ENCODE data around the gene SLC12A3. TPM values are rescaled to one million over a fixed set of nuclear protein-coding genes. Genes with fewer than 3 reads are reported as not detected.
"Not testable (repeated sequence)": the region's sequence is repeated elsewhere in the genome, so short reads cannot be mapped to it uniquely, and the experiment has no call there.

Gene SLC12A3
- polyA plus RNA-seq, 10 donors = 0.05 to 0.11 (median 0.10) TPM; not detected in 7

DNA sequence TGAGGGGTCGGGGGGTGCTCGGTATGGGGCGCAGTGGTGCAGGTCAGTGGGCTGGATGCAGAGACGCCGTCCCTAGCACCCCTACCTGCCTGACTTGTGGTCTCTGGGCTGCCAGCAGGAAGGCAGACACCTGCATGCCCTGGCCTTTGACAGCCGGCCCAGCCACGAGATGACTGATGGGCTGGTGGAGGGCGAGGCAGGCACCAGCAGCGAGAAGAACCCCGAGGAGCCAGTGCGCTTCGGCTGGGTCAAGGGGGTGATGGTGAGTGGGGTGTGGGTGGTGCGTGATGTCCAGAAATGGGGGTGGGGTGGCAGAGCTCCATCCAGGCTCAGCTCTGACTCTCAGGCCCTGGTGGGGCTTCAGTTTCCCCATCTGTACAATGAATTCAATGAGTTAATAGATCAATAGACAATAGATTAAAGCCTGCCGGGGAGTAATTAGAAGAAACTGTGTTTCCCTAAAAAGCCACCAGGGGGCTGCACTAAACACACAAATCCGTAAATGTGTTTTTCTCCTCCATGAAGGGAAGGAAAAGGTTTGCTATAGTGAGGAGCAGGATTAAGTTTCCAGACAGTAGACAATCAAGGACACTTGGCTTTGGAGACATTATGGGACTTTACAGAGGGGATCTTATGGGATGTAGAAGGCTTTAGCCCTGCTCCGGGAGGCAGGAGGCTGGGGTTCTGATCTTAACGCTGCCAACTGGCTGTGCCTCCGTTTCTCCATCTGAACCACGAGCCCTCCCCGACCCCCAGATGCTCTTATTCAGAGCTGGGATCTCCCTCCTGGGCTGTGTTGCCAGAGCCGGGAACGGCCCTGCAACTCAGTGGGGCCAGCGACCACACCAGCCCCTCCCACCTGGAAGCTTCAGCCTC lies 2.2 kb downstream of the SLC12A3 start:
- DNase-seq = peak; percentile 60 to 80 (median 65)

GRCh38 chr16:56868175-56868574 lies 3.2 kb downstream of the SLC12A3 start:
- no peak for DNase-seq

- not testable (repeated sequence) for DNase-seq
Observed at GRCh38 chr16:56868766-56869165, 3.8 kb downstream of the SLC12A3 start.

DNA sequence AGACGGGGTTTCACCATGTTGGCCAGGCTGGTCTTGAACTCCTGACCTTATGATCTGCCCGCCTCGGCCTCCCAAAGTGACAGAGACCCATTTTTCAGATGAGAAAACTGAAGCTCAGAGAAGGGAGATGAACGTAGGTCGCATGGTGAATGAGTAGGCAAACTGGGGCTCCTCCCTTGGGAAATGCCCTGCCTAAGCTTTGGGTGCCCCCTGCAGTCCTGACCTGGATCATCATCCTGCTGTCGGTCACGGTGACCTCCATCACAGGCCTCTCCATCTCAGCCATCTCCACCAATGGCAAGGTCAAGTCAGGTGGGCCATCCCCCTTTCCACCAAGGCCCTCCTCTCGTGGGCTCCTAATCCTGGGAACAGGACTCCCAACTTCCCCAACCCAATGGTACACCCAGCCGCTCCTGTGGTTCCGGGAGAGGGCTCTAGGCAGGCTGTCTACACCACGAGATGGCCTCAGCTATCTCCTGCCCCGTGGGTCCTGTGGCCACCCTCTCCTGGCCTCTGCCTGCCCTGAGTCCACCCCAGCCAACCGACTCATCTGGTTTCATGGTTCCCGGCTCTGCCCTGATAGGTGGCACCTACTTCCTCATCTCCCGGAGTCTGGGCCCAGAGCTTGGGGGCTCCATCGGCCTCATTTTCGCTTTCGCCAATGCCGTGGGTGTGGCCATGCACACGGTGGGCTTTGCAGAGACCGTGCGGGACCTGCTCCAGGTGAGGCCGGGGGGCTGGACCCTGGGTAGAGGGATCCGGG lies 4.7 kb downstream of the SLC12A3 start:
- no peak for DNase-seq

DNA sequence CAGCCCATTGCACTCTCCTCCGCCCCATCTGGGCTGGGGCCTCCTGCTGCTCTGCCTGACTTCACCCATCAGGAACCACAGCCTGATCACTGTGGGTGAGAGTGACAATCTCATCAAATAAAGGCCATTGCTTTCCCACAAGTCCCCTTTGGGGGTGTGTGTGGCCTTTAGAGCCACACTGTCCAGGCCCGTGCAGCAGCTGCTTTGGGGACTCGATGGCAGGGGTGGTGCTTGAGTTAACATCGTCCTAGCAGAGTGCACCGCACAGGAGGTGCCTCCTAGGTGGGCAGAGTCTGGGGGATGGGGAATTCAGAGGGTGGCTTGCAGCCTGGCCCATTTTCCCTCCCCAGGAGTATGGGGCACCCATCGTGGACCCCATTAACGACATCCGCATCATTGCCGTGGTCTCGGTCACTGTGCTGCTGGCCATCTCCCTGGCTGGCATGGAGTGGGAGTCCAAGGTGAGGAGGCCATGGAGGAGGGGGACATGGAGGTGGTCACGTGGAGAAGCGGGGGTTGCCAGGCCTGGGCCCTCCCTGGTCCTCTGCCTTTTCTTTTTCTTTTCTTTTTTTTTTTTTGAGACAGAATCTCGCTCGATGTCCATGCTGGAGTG lies 5.4 kb downstream of the SLC12A3 start:
- no peak for DNase-seq

DNA sequence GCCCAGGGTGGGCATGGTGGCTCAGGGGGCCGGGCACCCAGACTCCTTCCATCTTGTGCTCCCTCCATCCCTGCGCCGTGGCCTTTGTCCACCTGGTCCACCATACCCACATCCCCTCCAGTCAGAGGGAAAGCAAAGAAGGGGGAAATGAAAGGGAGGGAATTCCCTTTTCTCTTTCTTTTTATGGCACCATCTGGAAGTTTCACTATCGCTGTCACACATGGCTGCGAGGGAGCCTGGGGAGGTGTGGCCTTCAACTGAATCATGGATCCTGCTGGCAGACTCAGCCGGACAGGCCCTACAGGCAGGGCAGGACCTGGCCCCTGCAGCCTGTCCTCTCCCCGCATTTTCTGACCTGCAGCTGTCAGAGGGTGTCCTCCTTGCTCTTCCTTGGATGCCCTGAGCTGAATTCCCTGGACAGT lies 6.2 kb downstream of the SLC12A3 start:
- peak in 1 of 3 donors; percentile 34 for DNase-seq

- DNase-seq = peak in 1 of 3 donors; percentile 25
Observed at GRCh38 chr16:56872863-56873391, 7.9 kb downstream of the SLC12A3 start.

DNA sequence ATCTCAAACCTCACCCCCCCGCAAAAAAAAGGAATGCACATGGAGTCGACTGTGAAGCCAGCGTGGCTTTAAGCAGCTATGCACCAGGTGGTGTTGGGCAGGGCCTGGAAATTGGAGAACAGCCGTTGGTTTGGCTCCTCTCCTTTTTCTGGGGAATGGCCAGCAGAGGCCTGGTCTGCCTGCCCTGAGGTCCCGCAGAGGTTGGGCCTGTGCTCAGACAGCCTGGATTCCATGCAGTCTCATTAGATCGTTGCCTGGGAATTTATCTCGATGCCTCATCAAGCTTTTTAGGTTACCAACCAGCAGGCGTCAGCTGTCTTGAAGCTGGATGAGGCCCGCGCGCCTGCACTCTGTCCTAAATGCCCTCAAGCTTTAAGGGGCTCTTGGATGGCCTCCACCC lies 9.8 kb downstream of the SLC12A3 start:
- DNase-seq = peak; percentile 26 to 68 (median 51)

DNA sequence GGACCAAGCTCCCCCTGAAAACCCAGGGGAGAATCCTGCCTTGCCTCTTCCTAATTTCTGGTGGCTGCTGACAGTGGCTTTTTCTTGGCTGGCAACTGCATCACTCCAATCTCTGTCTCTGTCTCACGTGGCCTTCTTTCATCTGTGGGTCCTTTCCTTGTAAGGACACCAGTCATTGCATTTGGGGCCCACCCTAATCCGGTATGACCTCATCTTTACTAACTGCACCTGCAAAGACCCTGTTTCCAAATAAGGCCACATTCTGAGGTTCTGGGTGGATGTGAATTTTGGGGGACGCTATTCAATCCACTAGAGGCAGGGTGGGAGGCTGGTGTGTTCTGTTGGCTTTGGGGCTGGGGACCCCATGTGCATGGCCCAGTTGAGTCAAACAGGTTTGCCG lies 11.0 kb downstream of the SLC12A3 start:
- no peak for DNase-seq

DNA sequence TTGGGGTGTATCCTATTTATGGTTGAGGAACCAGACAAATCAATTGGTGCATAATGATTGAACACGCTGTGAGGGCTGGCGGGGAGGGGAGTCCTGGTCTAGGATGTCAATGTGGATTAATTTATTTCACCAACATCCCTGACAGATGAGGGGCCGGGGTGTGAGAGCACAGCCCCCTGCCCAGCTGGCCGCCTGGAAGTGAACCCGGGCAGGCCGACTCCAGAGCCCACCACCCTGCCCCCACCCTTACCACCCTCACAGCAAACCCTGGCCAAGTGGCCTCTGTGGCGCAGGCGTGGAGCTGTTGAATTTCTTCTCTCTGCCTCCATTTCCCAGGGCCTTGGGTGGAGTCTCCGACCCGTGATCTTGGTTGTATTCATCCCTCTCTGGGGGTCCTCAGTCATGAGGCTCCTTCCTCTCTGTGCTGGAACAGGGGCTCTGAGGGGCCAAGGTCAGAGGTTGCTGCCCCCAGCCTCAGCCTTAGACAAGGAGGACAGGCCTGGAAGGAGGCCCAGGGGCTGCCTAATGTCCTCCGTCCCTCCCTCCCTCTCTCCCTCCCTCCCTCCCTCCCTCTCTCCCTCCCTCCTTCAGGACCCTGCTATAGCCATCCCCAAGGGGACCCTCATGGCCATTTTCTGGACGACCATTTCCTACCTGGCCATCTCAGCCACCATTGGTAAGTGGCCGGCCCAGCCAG lies 12.6 kb downstream of the SLC12A3 start:
- DNase-seq = no peak

- DNase-seq = no peak
Observed at GRCh38 chr16:56878282-56878854, 13.4 kb downstream of the SLC12A3 start.

DNA sequence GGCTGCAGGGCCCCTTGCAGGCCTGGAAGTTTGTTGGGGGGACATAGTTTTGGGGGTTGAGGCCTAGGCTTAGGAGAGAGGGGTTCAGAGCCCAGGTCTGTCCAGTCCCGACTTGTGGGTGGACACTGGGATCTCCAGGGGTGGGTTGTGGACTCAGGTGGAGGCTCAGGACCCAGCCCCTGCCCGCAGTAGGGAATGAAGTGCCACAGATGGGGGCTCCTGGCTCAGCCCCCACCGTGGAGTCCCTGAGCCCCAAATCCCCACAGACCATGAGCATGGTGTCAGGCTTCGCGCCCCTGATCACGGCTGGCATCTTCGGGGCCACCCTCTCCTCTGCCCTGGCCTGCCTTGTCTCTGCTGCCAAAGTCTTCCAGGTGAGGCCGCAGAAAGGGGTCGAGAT lies 14.3 kb downstream of the SLC12A3 start:
- no peak for DNase-seq

GRCh38 chr16:56880176-56880575 lies 15.2 kb downstream of the SLC12A3 start:
- no peak for DNase-seq

GRCh38 chr16:56880685-56881084 lies 15.7 kb downstream of the SLC12A3 start:
- no peak for DNase-seq

- DNase-seq = no peak
Observed at GRCh38 chr16:56882077-56882800, 17.2 kb downstream of the SLC12A3 start.

DNA sequence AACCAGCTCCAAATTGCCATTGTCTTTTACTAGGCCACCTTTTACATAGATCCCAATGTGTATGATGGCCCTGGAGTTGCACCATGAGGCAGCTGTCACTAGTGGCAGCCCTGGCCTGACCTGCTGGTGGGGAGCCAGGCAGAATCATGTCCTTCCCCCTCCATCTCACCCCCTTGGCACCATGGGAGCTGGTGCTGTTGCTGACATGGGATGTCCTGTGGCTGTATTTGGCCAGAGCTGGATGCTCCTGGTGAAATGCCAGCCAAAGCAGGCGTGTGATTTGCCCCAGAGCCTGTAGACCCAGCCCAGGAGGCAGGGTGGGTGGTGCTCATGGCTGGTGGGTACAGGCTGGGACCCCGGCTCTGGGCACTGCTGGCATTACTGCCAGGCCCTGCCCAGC lies 18.6 kb downstream of the SLC12A3 start:
- DNase-seq = no peak

- DNase-seq = no peak
Observed at GRCh38 chr16:56884026-56884582, 19.1 kb downstream of the SLC12A3 start.

GRCh38 chr16:56884929-56885328 lies 19.9 kb downstream of the SLC12A3 start:
- not testable (repeated sequence) for DNase-seq

- no peak for DNase-seq
Observed at GRCh38 chr16:56885446-56886162, 20.6 kb downstream of the SLC12A3 start.
